ENCODE data around the gene TSPAN18. TPM values are rescaled to one million over a fixed set of nuclear protein-coding genes. Genes with fewer than 3 reads are reported as not detected.
"Not testable (repeated sequence)": the region's sequence is repeated elsewhere in the genome, so short reads cannot be mapped to it uniquely, and the experiment has no call there.

Gene TSPAN18
- total RNA-seq, 1 donor from 2014 or later = 26.3 TPM

GRCh38 chr11:44868021-44868420, 141.3 kb downstream of the TSPAN18 start:
- DNase-seq (ENCODE audit: low read depth in 2 of 2) = no peak

- no peak for DNase-seq (ENCODE audit: low read depth in 2 of 2)
Measured at GRCh38 chr11:44868455-44869421, 142.0 kb downstream of the TSPAN18 start.

GRCh38 chr11:44870181-44870580, 143.4 kb downstream of the TSPAN18 start:
- no peak for DNase-seq (ENCODE audit: low read depth in 2 of 2)

- no peak for DNase-seq (ENCODE audit: low read depth in 2 of 2)
Measured at GRCh38 chr11:44870615-44871176, 143.9 kb downstream of the TSPAN18 start.

GRCh38 chr11:44871682-44872081, 144.9 kb downstream of the TSPAN18 start:
- not testable (repeated sequence) for DNase-seq (ENCODE audit: low read depth in 2 of 2)

- no peak for DNase-seq (ENCODE audit: low read depth in 2 of 2)
Measured at GRCh38 chr11:44872556-44872955, 145.8 kb downstream of the TSPAN18 start.

- no peak for DNase-seq (ENCODE audit: low read depth in 2 of 2)
Measured at GRCh38 chr11:44873537-44873936, 146.8 kb downstream of the TSPAN18 start.

- DNase-seq (ENCODE audit: low read depth in 2 of 2) = no peak
Measured at GRCh38 chr11:44874284-44874683, 147.5 kb downstream of the TSPAN18 start.

- no peak for DNase-seq (ENCODE audit: low read depth in 2 of 2)
Measured at GRCh38 chr11:44875037-44875436, 148.3 kb downstream of the TSPAN18 start.

GRCh38 chr11:44876194-44876723, 149.5 kb downstream of the TSPAN18 start:
- DNase-seq (ENCODE audit: low read depth in 2 of 2) = no peak

GRCh38 chr11:44876906-44877305, 150.1 kb downstream of the TSPAN18 start:
- no peak for DNase-seq (ENCODE audit: low read depth in 2 of 2)

- DNase-seq (ENCODE audit: low read depth in 2 of 2) = peak in 1 of 2 donors; percentile 27
Measured at GRCh38 chr11:44877571-44878497, 151.1 kb downstream of the TSPAN18 start.

- DNase-seq (ENCODE audit: low read depth in 2 of 2) = no peak
Measured at GRCh38 chr11:44878711-44879110, 151.9 kb downstream of the TSPAN18 start.

- no peak for DNase-seq (ENCODE audit: low read depth in 2 of 2)
Measured at GRCh38 chr11:44879432-44879831, 152.7 kb downstream of the TSPAN18 start.

- DNase-seq (ENCODE audit: low read depth in 2 of 2) = no peak
Measured at GRCh38 chr11:44880511-44880910, 153.7 kb downstream of the TSPAN18 start.

GRCh38 chr11:44880953-44881352, 154.2 kb downstream of the TSPAN18 start:
- DNase-seq (ENCODE audit: low read depth in 2 of 2) = no peak

GRCh38 chr11:44883277-44883676, 156.5 kb downstream of the TSPAN18 start:
- DNase-seq (ENCODE audit: low read depth in 2 of 2) = no peak

GRCh38 chr11:44884056-44884455, 157.3 kb downstream of the TSPAN18 start:
- no peak for DNase-seq (ENCODE audit: low read depth in 2 of 2)

- DNase-seq (ENCODE audit: low read depth in 2 of 2) = no peak
Measured at GRCh38 chr11:44885065-44885810, 158.5 kb downstream of the TSPAN18 start.

GRCh38 chr11:44885919-44886789, 159.4 kb downstream of the TSPAN18 start:
- DNase-seq (ENCODE audit: low read depth in 2 of 2) = no peak
